ENCODE results near the gene KCNJ16. TPM values are rescaled to one million over a fixed set of nuclear protein-coding genes. Genes with fewer than 3 reads are reported as not detected.

KCNJ16 gene
- total RNA-seq, 1 donor from 2014 or later: 0.27 TPM

- TF ChIP-seq, protein P1, sequence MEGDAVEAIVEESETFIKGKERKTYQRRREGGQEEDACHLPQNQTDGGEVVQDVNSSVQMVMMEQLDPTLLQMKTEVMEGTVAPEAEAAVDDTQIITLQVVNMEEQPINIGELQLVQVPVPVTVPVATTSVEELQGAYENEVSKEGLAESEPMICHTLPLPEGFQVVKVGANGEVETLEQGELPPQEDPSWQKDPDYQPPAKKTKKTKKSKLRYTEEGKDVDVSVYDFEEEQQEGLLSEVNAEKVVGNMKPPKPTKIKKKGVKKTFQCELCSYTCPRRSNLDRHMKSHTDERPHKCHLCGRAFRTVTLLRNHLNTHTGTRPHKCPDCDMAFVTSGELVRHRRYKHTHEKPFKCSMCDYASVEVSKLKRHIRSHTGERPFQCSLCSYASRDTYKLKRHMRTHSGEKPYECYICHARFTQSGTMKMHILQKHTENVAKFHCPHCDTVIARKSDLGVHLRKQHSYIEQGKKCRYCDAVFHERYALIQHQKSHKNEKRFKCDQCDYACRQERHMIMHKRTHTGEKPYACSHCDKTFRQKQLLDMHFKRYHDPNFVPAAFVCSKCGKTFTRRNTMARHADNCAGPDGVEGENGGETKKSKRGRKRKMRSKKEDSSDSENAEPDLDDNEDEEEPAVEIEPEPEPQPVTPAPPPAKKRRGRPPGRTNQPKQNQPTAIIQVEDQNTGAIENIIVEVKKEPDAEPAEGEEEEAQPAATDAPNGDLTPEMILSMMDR (IDR thresholded peaks at IDR 0.05; ENCODE audit: partially characterized antibody, unreplicated experiment): no peak
- Mint-ChIP-seq H3K4me3 (ENCODE audit: unreplicated experiment) (no peak overlapping the region), H3K27me3 (ENCODE audit: unreplicated experiment) (no peaks in the 10 kb centered on the region), H3K4me1 (ENCODE audit: low read depth, unreplicated experiment) (no peaks in the 10 kb centered on the region), H3K9me3 (ENCODE audit: unreplicated experiment) (peaks cover 1% of the 10 kb centered on the region), H3K36me3 (ENCODE audit: unreplicated experiment) (no peaks in the 10 kb centered on the region), H3K27ac (ENCODE audit: unreplicated experiment) (no peak overlapping the region)
- no peak for DNase-seq
These were observed 39.4 kb downstream of the KCNJ16 start for GRCh38 chr17:70114405-70114804.

DNA sequence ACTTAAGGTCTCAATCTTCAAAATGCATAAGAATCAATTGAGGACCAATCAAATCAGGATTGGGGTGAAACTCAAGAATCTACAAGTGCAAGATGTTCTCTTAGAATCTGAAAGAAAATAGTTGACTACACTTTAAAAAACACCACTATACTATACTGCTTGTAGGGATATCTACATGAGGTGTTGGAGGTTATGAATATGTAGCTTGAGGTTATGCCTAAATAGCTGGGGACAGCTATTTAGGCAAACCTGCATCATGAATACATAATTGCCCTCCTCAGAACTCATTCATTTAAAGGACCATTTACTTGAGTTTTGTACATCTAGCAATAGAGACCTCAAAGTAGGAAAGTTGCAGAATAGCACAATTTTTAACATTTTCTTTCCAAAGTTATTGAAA is 40.1 kb downstream of the KCNJ16 start:
- H3K4me3 Mint-ChIP-seq (ENCODE audit: unreplicated experiment): no peak overlapping the region
- H3K9me3 Mint-ChIP-seq (ENCODE audit: unreplicated experiment): peaks cover 1% of the 10 kb centered on the region
- H3K27ac Mint-ChIP-seq (ENCODE audit: unreplicated experiment): no peak overlapping the region
- no peaks in the 10 kb centered on the region for H3K4me1 Mint-ChIP-seq (ENCODE audit: low read depth, unreplicated experiment)
- no peak for DNase-seq
- no peaks in the 10 kb centered on the region for H3K36me3 Mint-ChIP-seq (ENCODE audit: unreplicated experiment)
- TF ChIP-seq, protein P1 (IDR thresholded peaks at IDR 0.05; ENCODE audit: partially characterized antibody, unreplicated experiment): no peak
- no peaks in the 10 kb centered on the region for H3K27me3 Mint-ChIP-seq (ENCODE audit: unreplicated experiment)

- Mint-ChIP-seq H3K27ac (ENCODE audit: unreplicated experiment) (no peak overlapping the region), H3K27me3 (ENCODE audit: unreplicated experiment) (no peaks in the 10 kb centered on the region), H3K4me1 (ENCODE audit: low read depth, unreplicated experiment) (no peaks in the 10 kb centered on the region), H3K9me3 (ENCODE audit: unreplicated experiment) (peaks cover 1% of the 10 kb centered on the region), H3K4me3 (ENCODE audit: unreplicated experiment) (no peak overlapping the region), H3K36me3 (ENCODE audit: unreplicated experiment) (no peaks in the 10 kb centered on the region)
- no peak for DNase-seq
- TF ChIP-seq, protein P1 (IDR thresholded peaks at IDR 0.05; ENCODE audit: partially characterized antibody, unreplicated experiment): no peak
These were observed 41.9 kb downstream of the KCNJ16 start for GRCh38 chr17:70116919-70117318.

- Mint-ChIP-seq H3K9me3 (ENCODE audit: unreplicated experiment) (peaks cover 1% of the 10 kb centered on the region), H3K27me3 (ENCODE audit: unreplicated experiment) (no peaks in the 10 kb centered on the region), H3K36me3 (ENCODE audit: unreplicated experiment) (no peaks in the 10 kb centered on the region), H3K27ac (ENCODE audit: unreplicated experiment) (no peak overlapping the region), H3K4me1 (ENCODE audit: low read depth, unreplicated experiment) (no peaks in the 10 kb centered on the region), H3K4me3 (ENCODE audit: unreplicated experiment) (no peak overlapping the region)
- no peak for DNase-seq
- TF ChIP-seq, protein P1 (IDR thresholded peaks at IDR 0.05; ENCODE audit: partially characterized antibody, unreplicated experiment): no peak
These were observed 44.5 kb downstream of the KCNJ16 start for GRCh38 chr17:70119545-70119944.

DNA sequence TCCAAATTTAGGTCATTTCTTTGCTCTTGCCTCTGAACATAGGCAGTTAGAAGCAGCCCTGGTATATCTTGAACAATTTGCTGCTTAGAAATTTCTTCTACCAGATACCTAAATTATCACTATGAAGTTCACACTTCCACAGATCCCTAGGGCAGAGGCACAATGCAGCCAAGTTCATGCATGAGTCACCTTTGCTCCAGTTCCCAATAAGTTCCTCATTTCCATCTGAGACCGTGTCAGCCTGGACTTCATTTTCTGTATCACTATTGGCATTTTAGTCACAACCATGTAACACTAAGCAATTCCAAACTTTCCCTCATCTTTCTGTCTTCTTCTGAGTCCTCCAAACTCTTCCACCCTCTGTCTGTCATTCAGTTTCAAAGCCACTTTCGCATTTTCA is 45.0 kb downstream of the KCNJ16 start:
- Mint-ChIP-seq H3K4me3 (ENCODE audit: unreplicated experiment) (no peak overlapping the region), H3K27me3 (ENCODE audit: unreplicated experiment) (no peaks in the 10 kb centered on the region), H3K36me3 (ENCODE audit: unreplicated experiment) (no peaks in the 10 kb centered on the region), H3K9me3 (ENCODE audit: unreplicated experiment) (peaks cover 1% of the 10 kb centered on the region), H3K4me1 (ENCODE audit: low read depth, unreplicated experiment) (no peaks in the 10 kb centered on the region), H3K27ac (ENCODE audit: unreplicated experiment) (no peak overlapping the region)
- DNase-seq: no peak
- TF ChIP-seq, protein P1 (IDR thresholded peaks at IDR 0.05; ENCODE audit: partially characterized antibody, unreplicated experiment): no peak
